CD4-positive, alpha-beta T cell (primary cell): ENCODE measurements around the gene GSE1. TPM values are rescaled to one million over a fixed set of nuclear protein-coding genes. Genes with fewer than 3 reads are reported as not detected.

Experiments used
- ATAC-seq: fragments of 200-7000 bp; cut with Tn5 transposase; one replicate; pipeline ENCODE4 v1.10.0; 2022; ENCODE audit warnings: mild to moderate bottlenecking; ENCODE audit not compliant: poor library complexity
- CTCF ChIA-PET: fragments of 350-600 bp; sonication (Branson Sonifier 250); formaldehyde crosslinking; loops from one replicate; lab custom pipeline; 2021; ENCODE audit warnings: antibody characterized with exemption, inconsistent platforms; lab: Charles Lee
- POLR2A ChIA-PET: fragments of 350-600 bp; sonication (Branson Sonifier 250); formaldehyde crosslinking; loops from one replicate; lab custom pipeline; 2021; ENCODE audit warnings: antibody characterized with exemption, inconsistent platforms; lab: Charles Lee
- DNase-seq, 14 experiments: peaks; one replicate each; pipeline ENCODE4 v3.0.0-alpha.2; 2013 to 2020; ENCODE audit warnings: mixed read lengths in 2 of 14
- H3K27ac ChIP-seq, 2 donors: one replicate each; pipeline versions ENCODE4 v1.5.1 to v1.7.0; 2013; ENCODE audit warnings: low read length in 2 of 2, low read depth in 1 of 2, mild to moderate bottlenecking in 1 of 2
- H3K27me3 ChIP-seq, 2 experiments: 1 replicate in 1 of 2; 2 replicates in 1 of 2; pipeline versions ENCODE4 v1.6.1 to v1.7.0; 2013; ENCODE audit warnings: low read length in 2 of 2, control low read depth in 1 of 2, mild to moderate bottlenecking in 1 of 2, moderate library complexity in 1 of 2; ENCODE audit not compliant: insufficient read depth in 2 of 2, control insufficient read depth in 1 of 2
- H3K36me3 ChIP-seq: one replicate; pipeline ENCODE4 v1.6.1; 2013; ENCODE audit warnings: low read length, control low read depth; ENCODE audit not compliant: insufficient read depth
- H3K4me1 ChIP-seq: one replicate; pipeline ENCODE4 v1.6.1; 2013; ENCODE audit warnings: low read length, control low read depth; ENCODE audit not compliant: insufficient read depth
- H3K4me3 ChIP-seq: one replicate; pipeline ENCODE4 v1.5.1; 2013; ENCODE audit warnings: mild to moderate bottlenecking, low read length, moderate library complexity
- H3K9me3 ChIP-seq, 2 experiments: 1 replicate in 1 of 2; 2 replicates in 1 of 2; pipeline versions ENCODE4 v1.6.1 to v1.7.0; 2013; ENCODE audit warnings: low read length in 2 of 2, mild to moderate bottlenecking in 2 of 2, control low read depth in 1 of 2, moderate library complexity in 1 of 2; ENCODE audit not compliant: control insufficient read depth in 1 of 2, insufficient read depth in 1 of 2
- H3K27ac Mint-ChIP-seq: one replicate; pipeline ENCODE4 v1.8.0; 2020; ENCODE audit warnings: mixed read lengths
- H3K27me3 Mint-ChIP-seq: one replicate; pipeline ENCODE4 v1.8.0; 2021; ENCODE audit warnings: mixed read lengths
- H3K36me3 Mint-ChIP-seq: one replicate; pipeline ENCODE4 v1.8.0; 2021; ENCODE audit warnings: low read depth, mixed read lengths
- H3K4me1 Mint-ChIP-seq: one replicate; pipeline ENCODE4 v1.8.0; 2021; ENCODE audit warnings: low read depth, mixed read lengths
- H3K4me3 Mint-ChIP-seq: one replicate; pipeline ENCODE4 v1.8.0; 2020; ENCODE audit warnings: mild to moderate bottlenecking, mixed read lengths
- H3K9me3 Mint-ChIP-seq: one replicate; pipeline ENCODE4 v1.8.0; 2020; ENCODE audit warnings: mixed read lengths
- CTCF ChIP-seq: fragments of 200-600 bp; IDR thresholded peaks from one replicate; pipeline ENCODE4 v1.8.0; 2022; ENCODE audit warnings: antibody characterized with exemption, mild to moderate bottlenecking
- intact Hi-C, 2 experiments: fragments of 100-400 bp; cut with DNase I in 1 of 2; cut with micrococcal nuclease in 1 of 2; formaldehyde crosslinking; loops; one replicate each; pipeline versions ENCODE4 v1.15.1 to v1.9.0; 2023 to 2025; cut with DNase I, micrococcal nuclease
- total RNA-seq, 174 experiments: library from RNA in 2 of 174; stranded (reverse) in 2 of 174; gene quantifications; one replicate each; pipeline ENCODE4 v1.2.3 and lab custom pipeline; 2021 to 2026

Gene GSE1
- total RNA-seq, 2 experiments from 2014 or later: 11.7 to 13.7 TPM

GRCh38 chr16:85621698-85622428, 8.7 kb downstream of the GSE1 start:
- H3K4me1 ChIP-seq: peaks cover 35% of the 10 kb centered on the region
- H3K4me3 Mint-ChIP-seq: no peak overlapping the region

GRCh38 chr16:85622683-85623082, 9.6 kb downstream of the GSE1 start:
- Histone ChIP-seq H3K36me3 (peaks cover 2% of the 10 kb centered on the region), H3K27ac (no peak overlapping the region), H3K9me3 (no peaks in the 10 kb centered on the region), H3K4me1 (peaks cover 31% of the 10 kb centered on the region), H3K4me3 (no peak overlapping the region), H3K27me3 (no peaks in the 10 kb centered on the region)
- no peaks in the 10 kb centered on the region for H3K36me3 Mint-ChIP-seq
- intact Hi-C loops: no loop called here
- ChIA-PET POLR2A (no interaction called here), CTCF (no interaction called here)
- ATAC-seq: no peak
- no peak overlapping the region for H3K4me3 Mint-ChIP-seq
- peaks cover 5% of the 10 kb centered on the region for H3K27me3 Mint-ChIP-seq
- no peak for TF ChIP-seq CTCF
- no peak for DNase-seq
- no peaks in the 10 kb centered on the region for H3K9me3 Mint-ChIP-seq
- no peak overlapping the region for H3K27ac Mint-ChIP-seq
- peaks cover 16% of the 10 kb centered on the region for H3K4me1 Mint-ChIP-seq

More at GRCh38 chr16:85621698-85622428, 8.7 kb downstream of the GSE1 start:
- Mint-ChIP-seq H3K4me1 (peaks cover 20% of the 10 kb centered on the region), H3K27me3 (peaks cover 9% of the 10 kb centered on the region), H3K36me3 (no peaks in the 10 kb centered on the region), H3K9me3 (no peaks in the 10 kb centered on the region), H3K27ac (no peak overlapping the region)
- intact Hi-C loops: no loop called here
- no peak overlapping the region for H3K27ac ChIP-seq
- POLR2A ChIA-PET: no interaction called here
- TF ChIP-seq CTCF: no peak
- ATAC-seq (no peak), DNase-seq (no peak)
- CTCF ChIA-PET: no interaction called here
- no peaks in the 10 kb centered on the region for H3K27me3 ChIP-seq
- no peak overlapping the region for H3K4me3 ChIP-seq
- H3K9me3 ChIP-seq: no peaks in the 10 kb centered on the region
- peaks cover 2% of the 10 kb centered on the region for H3K36me3 ChIP-seq

GRCh38 chr16:85623250-85623649, 10.1 kb downstream of the GSE1 start:
- CTCF ChIA-PET: no interaction called here
- no peak for TF ChIP-seq CTCF
- no peak overlapping the region for H3K27ac Mint-ChIP-seq

More at GRCh38 chr16:85623250-85623649, 10.1 kb downstream of the GSE1 start:
- no peak for ATAC-seq
- no peak for DNase-seq
- no peaks in the 10 kb centered on the region for H3K9me3 Mint-ChIP-seq
- Histone ChIP-seq H3K36me3 (peaks cover 2% of the 10 kb centered on the region), H3K9me3 (peaks cover 0 to 2% of the 10 kb centered on the region in 2 experiments), H3K4me1 (peaks cover 28% of the 10 kb centered on the region), H3K27me3 (no peaks in the 10 kb centered on the region), H3K27ac (no peak overlapping the region), H3K4me3 (no peak overlapping the region)
- H3K27me3 Mint-ChIP-seq: no peaks in the 10 kb centered on the region
- H3K4me1 Mint-ChIP-seq: peaks cover 12% of the 10 kb centered on the region
- no peaks in the 10 kb centered on the region for H3K36me3 Mint-ChIP-seq
- no peak overlapping the region for H3K4me3 Mint-ChIP-seq
- POLR2A ChIA-PET: no interaction called here
- intact Hi-C loops: no loop called here
